ENCODE data around the gene CNN2.

- no peak for TF ChIP-seq CTCF (IDR thresholded peaks at IDR 0.05; ENCODE audit: borderline replicate concordance, extremely low read depth, low read length, poor library complexity, severe bottlenecking)
- TF ChIP-seq EZH2 (IDR thresholded peaks at IDR 0.05; ENCODE audit: borderline replicate concordance, low read depth, low read length, severe bottlenecking) = no peak
These were observed 35.6 kb downstream of the CNN2 start for GRCh38 chr19:1061987-1062386.

Measured in DND-41 (cell line).